HEK293 (cell line): ENCODE results near the gene NFIB.

Source experiments
- CTCF ChIA-PET: fragments of 350-600 bp; formaldehyde crosslinking; extraction: SDS; loops from one replicate; lab custom pipeline; 2021; ENCODE audit warnings: antibody characterized with exemption; lab: Yijun Ruan, JAX
- POLR2A ChIA-PET: fragments of 300-600 bp; formaldehyde crosslinking; extraction: SDS; loops from one replicate; lab custom pipeline; 2020; ENCODE audit warnings: antibody characterized with exemption, inconsistent platforms; lab: Yijun Ruan, JAX
- H3K27ac ChIP-seq: fragments of 200-500 bp; sonication (Bioruptor generic); 2 replicates; pipeline ENCODE4 v1.5.1; 2014; ENCODE audit warnings: low read depth, low read length, control low read depth, inconsistent platforms; ENCODE audit errors: extremely low read depth
- H3K36me3 ChIP-seq, 2 experiments: fragments of 200-500 bp in 1 of 2; sonication (Bioruptor generic) in 1 of 2; 1 replicate in 1 of 2; 2 replicates in 1 of 2; pipeline ENCODE4 v1.5.1; 2014 to 2017; ENCODE audit warnings: inconsistent platforms in 2 of 2, low read length in 2 of 2; ENCODE audit not compliant: control insufficient read depth in 2 of 2, insufficient read depth in 1 of 2
- H3K4me1 ChIP-seq: fragments of 200-500 bp; sonication (Bioruptor generic); 2 replicates; pipeline ENCODE4 v1.5.1; 2014; ENCODE audit warnings: mild to moderate bottlenecking, low read length, inconsistent platforms; ENCODE audit not compliant: control insufficient read depth, insufficient read depth
- H3K4me3 ChIP-seq: 2 replicates; pipeline ENCODE4 v1.5.1; 2011; ENCODE audit warnings: low read depth, mild to moderate bottlenecking, control low read depth, low read length, moderate library complexity
- H3K9me3 ChIP-seq: fragments of 200-500 bp; sonication (Bioruptor generic); 2 replicates; pipeline ENCODE4 v1.5.1; 2014; ENCODE audit warnings: low read depth, low read length, inconsistent platforms; ENCODE audit not compliant: control insufficient read depth, insufficient read depth
- GLI4 ChIP-seq: fragments of 450-650 bp; formaldehyde crosslinking; IDR thresholded peaks from 2 replicates; pipeline ENCODE4 v1.5.1; 2016; ENCODE audit warnings: missing biosample characterization, missing genetic modification characterization
- HOXA7 ChIP-seq: sonication (generic); formaldehyde crosslinking; IDR thresholded peaks from 2 replicates; pipeline ENCODE4 v1.8.1; 2022; ENCODE audit warnings: missing genetic modification reagents, borderline replicate concordance
- KLF9 ChIP-seq: fragments of 450-650 bp; formaldehyde crosslinking; IDR thresholded peaks from 2 replicates; pipeline ENCODE4 v1.5.1; 2016; ENCODE audit warnings: missing biosample characterization, missing genetic modification characterization, low read depth
- ZBTB11 ChIP-seq: fragments of 450-650 bp; formaldehyde crosslinking; conservative IDR thresholded peaks from 2 replicates; pipeline ENCODE4 v1.5.1; 2016; ENCODE audit warnings: low read depth, missing biosample characterization, missing genetic modification characterization
- ZBTB17 ChIP-seq: fragments of 450-650 bp; formaldehyde crosslinking; IDR thresholded peaks from 2 replicates; pipeline ENCODE4 v1.5.1; 2016; ENCODE audit warnings: missing biosample characterization, missing genetic modification characterization
- ZFP41 ChIP-seq: fragments of 450-650 bp; formaldehyde crosslinking; IDR thresholded peaks from 2 replicates; pipeline ENCODE4 v1.5.1; 2016; ENCODE audit warnings: missing biosample characterization, missing genetic modification characterization, borderline replicate concordance
- ZNF121 ChIP-seq: fragments of 450-650 bp; formaldehyde crosslinking; IDR thresholded peaks from 2 replicates; pipeline ENCODE4 v1.5.1; 2016; ENCODE audit warnings: missing biosample characterization, missing genetic modification characterization
- ZNF302 ChIP-seq: fragments of 450-650 bp; formaldehyde crosslinking; IDR thresholded peaks from 2 replicates; pipeline ENCODE4 v1.5.1; 2016; ENCODE audit warnings: missing biosample characterization, missing genetic modification characterization, low read depth
- ZNF324 ChIP-seq: fragments of 450-650 bp; formaldehyde crosslinking; IDR thresholded peaks from 2 replicates; pipeline ENCODE4 v1.5.1; 2016; ENCODE audit warnings: missing biosample characterization, missing genetic modification characterization
- ZNF37A ChIP-seq: fragments of 450-650 bp; IDR thresholded peaks from 2 replicates; pipeline ENCODE4 v1.5.1; 2018; ENCODE audit warnings: missing biosample characterization, missing genetic modification characterization
- ZNF391 ChIP-seq: fragments of 450-650 bp; formaldehyde crosslinking; IDR thresholded peaks from 2 replicates; pipeline ENCODE4 v1.5.1; 2016; ENCODE audit warnings: low read depth, missing biosample characterization, missing genetic modification characterization, borderline replicate concordance
- ZNF473 ChIP-seq: fragments of 450-650 bp; formaldehyde crosslinking; IDR thresholded peaks from 2 replicates; pipeline ENCODE4 v1.5.1; 2017; ENCODE audit warnings: missing biosample characterization, missing genetic modification characterization
- ZNF561 ChIP-seq: fragments of 450-650 bp; IDR thresholded peaks from 2 replicates; pipeline ENCODE4 v1.5.1; 2018; ENCODE audit warnings: missing biosample characterization, missing genetic modification characterization, borderline replicate concordance
- ZNF610 ChIP-seq: fragments of 450-650 bp; formaldehyde crosslinking; IDR thresholded peaks from 2 replicates; pipeline ENCODE4 v1.5.1; 2016; ENCODE audit warnings: missing biosample characterization, missing genetic modification characterization, borderline replicate concordance
- ZNF623 ChIP-seq: fragments of 450-650 bp; formaldehyde crosslinking; IDR thresholded peaks from 2 replicates; pipeline ENCODE4 v1.5.1; 2016; ENCODE audit warnings: missing biosample characterization, missing genetic modification characterization
- ZNF677 ChIP-seq: fragments of 450-650 bp; IDR thresholded peaks from 2 replicates; pipeline ENCODE4 v1.5.0; 2018; ENCODE audit warnings: missing biosample characterization, mild to moderate bottlenecking, missing genetic modification characterization, moderate library complexity

Gene NFIB

GRCh38 chr9:14077672-14078071 is 236.3 kb downstream of the NFIB start (continued):
- TF ChIP-seq ZNF121 (no peak), KLF9 (tag by site-specific recombination) (no peak), ZNF677 (tag by site-specific recombination) (no peak), ZNF302 (tag by site-specific recombination) (no peak)

GRCh38 chr9:14075218-14075617 is 238.7 kb downstream of the NFIB start:
- H3K27ac ChIP-seq: no peak overlapping the region
- POLR2A ChIA-PET: no interaction called here
- no peak for TF ChIP-seq ZNF473
- TF ChIP-seq, all 188 proteins: peak for 0
- Histone ChIP-seq H3K4me3 (no peak overlapping the region), H3K4me1 (no peaks in the 10 kb centered on the region), H3K36me3 (no peaks in the 10 kb centered on the region), H3K9me3 (no peaks in the 10 kb centered on the region)
- CTCF ChIA-PET: no interaction called here

DNA sequence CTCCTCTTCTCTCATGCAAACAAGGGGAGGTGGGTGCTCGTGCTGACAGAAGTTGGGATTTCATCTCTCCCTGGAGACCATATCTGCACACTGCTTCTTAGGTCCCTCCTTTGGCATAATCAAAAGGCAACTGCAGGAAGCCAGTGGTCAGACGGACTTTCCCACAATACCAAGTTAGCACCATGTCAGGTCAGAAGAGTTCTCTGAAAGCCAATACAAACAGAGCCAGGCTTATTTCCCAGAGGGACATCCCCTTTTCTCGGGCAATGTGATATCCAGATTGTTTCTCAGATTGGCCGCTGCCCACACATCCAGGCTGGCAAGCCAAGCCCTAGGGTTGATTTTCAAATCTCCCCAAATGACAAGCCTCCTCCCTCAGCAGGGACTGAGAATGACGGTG is 241.1 kb downstream of the NFIB start:
- Histone ChIP-seq H3K9me3 (no peaks in the 10 kb centered on the region), H3K4me1 (no peaks in the 10 kb centered on the region), H3K36me3 (no peaks in the 10 kb centered on the region), H3K4me3 (no peak overlapping the region), H3K27ac (no peak overlapping the region)
- no peak for TF ChIP-seq ZNF610 (tag by site-specific recombination)
- no peak for TF ChIP-seq ZNF37A (tag by site-specific recombination)
- TF ChIP-seq ZNF391 (tag by site-specific recombination): no peak
- no peak for TF ChIP-seq ZFP41 (tag by site-specific recombination)
- TF ChIP-seq HOXA7 (CRISPR knock-in tag): no peak
- POLR2A ChIA-PET: interaction anchor here (0.7 kb wide), 1 partner anchor 105 kb away, joined by 3 read pairs; no protein-coding TSS in a partner anchor
- CTCF ChIA-PET: no interaction called here

DNA sequence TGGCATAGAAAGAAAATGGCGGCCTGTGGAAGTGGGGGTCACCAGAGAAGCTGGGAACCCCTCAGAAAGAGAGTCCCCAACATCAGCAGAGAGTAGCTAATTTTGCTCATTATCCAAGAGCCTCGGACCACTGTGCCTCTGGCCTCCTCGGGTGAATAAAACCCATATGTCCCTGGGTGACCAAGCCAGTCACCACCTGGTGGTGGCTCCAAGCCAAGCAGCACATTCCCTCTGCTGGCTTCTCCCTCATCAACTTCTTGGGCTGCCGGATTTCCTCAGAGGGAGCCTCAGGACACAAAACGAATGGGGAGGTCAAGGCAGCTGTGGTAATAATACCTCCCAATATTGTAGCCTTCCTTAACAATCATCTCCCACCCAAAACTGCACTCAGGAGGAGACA is 242.5 kb downstream of the NFIB start:
- POLR2A ChIA-PET: no interaction called here
- no peak for TF ChIP-seq ZNF623 (tag by site-specific recombination)
- no peak for TF ChIP-seq ZBTB17 (tag by site-specific recombination)
- TF ChIP-seq ZBTB11 (tag by site-specific recombination): no peak
- no peak for TF ChIP-seq GLI4 (tag by site-specific recombination)
- TF ChIP-seq ZNF324: no peak
- TF ChIP-seq ZNF561: no peak
- no peaks in the 10 kb centered on the region for H3K9me3 ChIP-seq
- no peaks in the 10 kb centered on the region for H3K4me1 ChIP-seq
- H3K27ac ChIP-seq: no peak overlapping the region
- CTCF ChIA-PET: interaction anchor here (0.9 to 1.3 kb wide), 2 partner anchors 12 to 280 kb away, joined by 3 read pairs; no protein-coding TSS in a partner anchor
- no peak overlapping the region for H3K4me3 ChIP-seq
- no peaks in the 10 kb centered on the region for H3K36me3 ChIP-seq
